Ammon's horn (tissue), 1 donor: ENCODE data around the gene MLST8.

Source experiments
- DNase-seq: peaks from one replicate; pipeline ENCODE4 v3.0.0-alpha.2; 2016; ENCODE audit warnings: low spot score

The MLST8 gene

DNA sequence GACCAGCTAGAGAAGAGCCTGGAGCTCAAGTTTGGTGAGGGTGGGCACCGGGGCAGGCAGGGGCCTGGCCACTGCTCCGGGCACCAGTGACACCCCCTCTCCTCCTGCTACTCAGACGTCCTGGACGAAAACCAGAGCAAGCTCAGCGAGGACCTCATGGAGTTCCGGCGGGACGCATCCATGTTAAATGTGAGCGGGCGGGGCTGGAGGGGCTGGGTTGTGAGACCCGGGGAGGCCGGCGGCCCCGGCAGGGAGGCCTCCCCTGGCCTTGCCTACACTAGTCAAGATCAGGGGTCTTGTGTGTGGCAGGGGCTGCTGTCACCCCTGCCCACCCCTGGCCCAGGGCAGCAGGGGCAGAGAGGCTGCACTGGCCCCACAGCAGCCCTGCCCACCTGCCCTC is 31.9 kb upstream of the MLST8 start:
- DNase-seq = no peak

DNA sequence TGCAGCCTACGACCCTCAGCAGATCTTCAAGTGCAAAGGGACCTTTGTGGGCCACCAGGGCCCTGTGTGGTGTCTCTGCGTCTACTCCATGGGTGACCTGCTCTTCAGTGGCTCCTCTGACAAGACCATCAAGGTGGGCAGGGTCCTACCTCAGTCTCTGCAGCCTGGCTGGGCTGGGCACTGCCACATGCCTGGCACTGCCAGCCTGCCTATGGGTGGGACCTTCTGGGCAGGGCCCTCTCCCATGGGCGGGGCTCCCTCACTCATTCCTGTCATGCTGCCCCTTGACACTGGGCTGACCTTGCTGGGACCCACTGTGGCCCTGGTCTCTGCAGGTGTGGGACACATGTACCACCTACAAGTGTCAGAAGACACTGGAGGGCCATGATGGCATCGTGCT is 31.3 kb upstream of the MLST8 start:
- no peak for DNase-seq

DNA sequence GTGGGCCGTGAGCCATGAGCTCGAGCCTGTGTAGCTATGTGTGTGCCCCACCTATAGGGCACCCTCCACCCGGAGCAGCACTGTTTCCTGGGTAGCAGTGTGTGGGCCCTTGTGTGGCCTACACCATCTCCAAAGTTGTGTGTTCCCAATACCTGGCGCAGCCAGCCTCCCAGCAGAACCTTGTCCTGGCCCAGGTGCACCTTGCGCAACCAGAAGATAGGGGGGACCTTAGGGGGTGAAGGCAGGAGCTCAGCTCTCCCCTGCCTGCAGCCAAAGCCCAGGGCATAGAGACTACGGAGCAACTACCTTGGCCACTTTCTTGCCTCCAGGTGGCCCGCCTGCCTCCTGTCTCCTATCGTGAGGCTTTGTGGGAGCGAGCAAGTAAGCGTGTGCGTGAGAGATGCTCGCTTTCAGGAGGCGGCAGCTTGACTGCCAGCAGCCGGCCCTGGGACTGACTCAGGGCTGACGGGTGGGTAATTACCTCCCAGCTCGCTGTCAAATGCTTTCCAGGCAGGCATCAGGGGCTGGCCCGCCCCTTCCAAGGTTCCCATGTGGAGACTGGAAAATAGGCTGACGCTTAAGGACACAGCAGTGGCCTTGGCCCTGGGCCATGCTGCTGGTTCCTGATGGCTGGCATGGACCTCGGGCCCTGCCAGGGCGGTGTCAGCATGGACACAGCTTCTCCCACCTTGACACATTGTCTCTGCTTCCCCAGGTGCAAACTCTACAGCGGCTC is 30.7 kb upstream of the MLST8 start:
- DNase-seq = no peak

DNA sequence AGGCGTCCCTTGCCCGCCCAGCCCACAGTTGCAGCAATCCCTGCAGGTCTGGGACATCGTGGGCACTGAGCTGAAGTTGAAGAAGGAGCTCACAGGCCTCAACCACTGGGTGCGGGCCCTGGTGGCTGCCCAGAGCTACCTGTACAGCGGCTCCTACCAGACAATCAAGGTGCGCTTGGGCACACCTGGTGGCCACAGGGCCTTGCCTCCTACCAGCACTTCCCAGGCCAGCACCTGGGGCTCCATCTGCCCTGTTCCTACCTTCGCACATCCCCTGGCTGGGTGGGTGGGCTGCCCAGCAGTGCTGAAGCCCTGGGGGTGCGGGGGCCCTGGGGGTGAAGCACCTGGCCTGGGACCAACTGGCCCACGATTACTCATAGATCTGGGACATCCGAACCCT is 29.8 kb upstream of the MLST8 start:
- DNase-seq = no peak

DNA sequence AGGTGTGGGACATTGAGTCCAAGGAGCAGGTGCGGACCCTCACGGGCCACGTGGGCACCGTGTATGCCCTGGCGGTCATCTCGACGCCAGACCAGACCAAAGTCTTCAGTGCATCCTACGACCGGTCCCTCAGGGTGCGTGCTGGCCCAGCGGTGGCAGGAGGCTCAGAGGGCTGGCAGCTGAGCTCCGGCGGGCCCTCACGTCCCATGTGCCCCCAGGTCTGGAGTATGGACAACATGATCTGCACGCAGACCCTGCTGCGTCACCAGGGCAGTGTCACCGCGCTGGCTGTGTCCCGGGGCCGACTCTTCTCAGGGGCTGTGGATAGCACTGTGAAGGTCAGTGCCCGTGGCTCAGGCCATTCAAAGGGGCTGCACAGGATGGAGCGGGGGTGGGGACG is 29.2 kb upstream of the MLST8 start:
- DNase-seq = no peak

DNA sequence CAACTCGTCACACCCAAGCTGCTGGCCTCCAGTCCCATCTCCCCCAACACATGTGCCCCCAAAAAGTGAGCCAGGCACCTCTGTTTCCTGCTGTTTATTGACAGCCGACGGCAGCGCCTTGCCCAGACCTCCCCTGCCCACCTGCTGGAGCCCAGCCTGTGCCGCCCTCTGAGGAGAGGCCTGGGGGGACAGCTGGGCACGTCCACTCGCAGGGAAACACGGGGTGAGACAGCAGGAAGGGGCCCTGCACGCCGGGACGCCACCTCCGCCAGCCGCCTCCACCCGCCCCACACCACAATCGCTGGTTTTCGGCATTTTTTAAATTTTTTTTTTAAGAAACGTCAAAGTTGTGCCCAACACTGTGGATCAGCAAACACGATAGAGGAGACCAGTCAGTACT is 28.2 kb upstream of the MLST8 start:
- DNase-seq = no peak

DNA sequence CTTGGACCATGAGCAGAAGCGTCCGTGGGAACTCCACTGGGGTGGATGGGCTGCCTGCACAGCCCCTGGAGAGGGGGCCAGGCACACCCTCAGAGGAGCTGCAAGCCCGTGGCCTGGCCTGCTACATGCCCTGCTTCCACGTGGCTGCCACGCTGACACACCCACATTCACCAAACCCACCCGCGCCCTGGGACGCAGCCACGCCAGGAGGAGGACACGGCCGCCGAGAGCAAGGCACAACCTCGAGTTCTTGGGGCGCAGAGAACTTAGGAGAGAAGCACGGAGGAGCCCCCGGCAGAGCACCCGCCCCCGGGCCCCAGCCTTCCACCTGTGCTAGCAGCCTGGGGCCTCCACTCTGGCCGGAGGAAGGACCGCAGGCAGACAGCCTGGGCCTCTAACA is 27.7 kb upstream of the MLST8 start:
- no peak for DNase-seq

DNA sequence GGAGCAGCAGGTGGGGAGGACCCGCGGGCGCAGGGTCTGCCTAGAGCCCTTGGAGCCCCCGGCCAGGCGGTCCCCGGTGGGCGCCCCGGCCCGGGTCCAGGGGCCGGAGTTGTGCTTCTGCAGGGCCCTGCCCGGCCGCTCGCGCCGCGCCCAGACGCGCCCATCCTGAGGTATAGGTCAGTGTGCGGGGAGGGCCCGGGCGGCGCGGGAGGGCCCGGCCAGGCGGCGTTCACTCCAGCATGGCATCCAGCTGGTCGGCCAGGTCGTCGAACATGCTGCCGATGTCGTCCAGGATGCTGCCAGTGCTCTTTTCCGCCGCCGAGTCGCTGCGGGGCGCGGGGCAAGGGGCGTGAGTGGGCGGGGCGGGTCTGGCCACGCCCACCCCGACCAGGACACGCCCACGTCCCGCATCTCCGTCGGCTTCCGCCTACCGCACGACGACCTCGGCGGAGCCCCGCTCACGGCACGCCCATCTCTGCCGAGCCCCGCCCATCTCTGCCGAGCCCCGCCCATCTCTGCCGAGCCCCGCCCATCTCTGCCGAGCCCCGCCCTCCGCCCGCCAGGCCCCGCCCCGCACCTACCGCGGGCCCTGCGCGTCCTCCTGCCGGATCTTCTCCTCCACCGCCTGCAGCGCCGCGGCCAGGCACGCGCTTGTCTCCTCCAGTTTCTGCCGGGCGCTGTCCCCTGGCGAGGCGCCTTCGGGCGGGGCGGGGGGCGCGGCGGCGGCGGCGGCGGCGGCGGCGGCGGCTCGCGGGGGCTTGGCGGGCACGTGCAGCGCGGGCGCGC is 26.7 kb upstream of the MLST8 start:
- DNase-seq = no peak

DNA sequence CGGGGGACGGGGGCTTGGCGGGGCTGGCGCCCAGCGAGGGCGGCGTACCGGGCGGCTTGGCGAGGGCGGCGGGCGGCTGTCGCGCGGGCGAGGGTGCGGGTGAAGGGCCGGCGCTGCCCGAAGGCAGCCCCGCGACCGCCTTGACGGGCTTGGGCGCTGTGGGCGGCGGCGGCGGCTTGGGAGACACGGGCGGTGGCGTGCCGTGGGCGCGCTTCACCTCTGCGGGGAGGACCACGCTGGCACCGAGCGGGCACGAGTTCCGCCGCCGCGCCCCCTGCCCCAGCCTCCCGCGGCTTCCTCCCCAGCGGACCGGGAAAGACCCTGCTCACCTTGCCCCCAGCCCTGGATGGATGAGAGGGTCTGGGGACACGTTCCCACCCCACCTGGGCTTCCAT is 26.1 kb upstream of the MLST8 start:
- DNase-seq = no peak

DNA sequence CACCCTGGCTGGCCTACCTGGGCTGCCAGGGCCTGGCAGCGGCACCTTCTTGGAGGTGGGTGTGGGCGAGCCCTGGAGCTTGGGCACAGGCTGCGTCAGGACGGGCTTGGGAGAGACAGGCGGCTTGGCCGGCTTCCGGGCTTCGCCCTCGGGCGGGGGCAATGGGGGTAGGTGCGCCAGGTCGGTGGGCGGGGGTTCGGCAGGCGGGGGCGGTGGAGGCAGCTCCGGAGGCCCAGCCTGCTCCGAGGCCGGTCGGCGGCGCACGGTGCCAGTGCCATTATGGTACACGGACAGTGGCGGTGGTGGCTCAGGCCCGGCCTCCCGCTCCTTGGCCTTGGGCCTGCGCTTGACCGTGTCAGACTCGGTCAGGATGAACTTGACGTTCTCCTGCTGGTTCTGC is 25.7 kb upstream of the MLST8 start:
- DNase-seq = no peak

DNA sequence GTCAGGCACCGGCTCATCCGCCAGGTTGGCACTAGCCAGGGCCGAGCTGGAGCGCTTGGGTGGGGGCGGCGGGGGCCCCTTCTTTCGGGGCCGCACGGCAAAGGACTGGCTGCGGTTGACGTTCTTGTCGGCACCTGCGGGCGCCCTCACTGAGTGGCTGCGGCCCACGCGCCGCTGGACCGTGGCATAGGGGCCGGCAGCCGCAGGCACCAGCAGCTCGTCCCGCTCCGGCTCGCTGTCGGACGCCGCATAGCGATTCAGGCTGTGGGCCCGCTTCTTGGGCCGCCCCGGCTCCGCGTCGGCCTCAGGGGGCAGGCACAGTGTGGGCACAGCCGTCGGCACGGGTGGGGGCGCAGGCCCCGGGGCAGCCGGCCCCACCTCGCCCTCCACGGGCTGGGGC is 24.8 kb upstream of the MLST8 start:
- no peak for DNase-seq

DNA sequence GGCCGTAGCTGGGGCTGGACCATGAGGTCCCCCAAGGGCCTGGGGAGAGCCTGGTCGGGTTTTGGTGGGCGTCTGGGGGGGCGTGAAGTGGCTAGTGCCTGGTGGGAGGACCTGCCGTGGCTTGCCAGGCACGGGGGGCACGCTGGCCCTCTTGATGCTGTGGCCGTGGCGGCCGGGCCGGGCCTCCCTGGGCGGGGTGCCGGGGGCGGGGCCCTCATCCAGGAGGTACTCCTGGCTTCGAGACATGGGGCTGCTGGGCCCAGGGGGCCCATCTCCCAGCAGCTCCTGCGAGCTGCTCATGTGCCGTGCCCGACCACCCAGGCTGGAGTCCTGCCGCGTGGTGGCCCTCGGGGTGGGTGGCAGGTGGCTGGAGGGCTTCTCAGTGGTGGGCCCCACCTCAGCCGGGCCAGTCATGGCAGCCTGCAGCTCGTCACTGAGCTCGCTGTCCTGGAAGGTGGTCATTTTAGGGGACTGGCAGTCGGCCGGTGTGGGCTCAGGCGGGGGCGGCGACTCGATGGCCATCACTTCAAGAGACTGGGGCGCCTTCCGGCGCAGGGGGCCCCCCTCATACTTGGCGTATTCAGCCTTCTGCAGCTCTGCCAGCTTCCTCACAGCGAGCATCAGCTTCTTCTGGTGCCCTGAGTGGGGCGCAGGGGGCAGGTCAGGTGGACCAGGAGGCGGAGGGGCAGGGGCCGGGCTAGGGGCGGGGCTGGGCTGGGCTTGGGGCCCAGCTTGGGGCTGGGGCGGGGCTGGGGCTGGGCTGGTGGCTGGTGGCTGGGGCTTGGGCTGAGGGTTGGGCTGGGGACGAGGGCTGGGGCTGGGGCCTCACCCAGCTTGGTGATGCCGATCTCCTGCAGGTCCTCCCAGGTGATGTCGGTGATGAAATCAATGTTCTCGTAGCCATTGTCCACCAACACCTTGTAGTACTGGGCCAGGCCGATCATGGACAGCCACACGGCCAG is 24.0 kb upstream of the MLST8 start:
- no peak for DNase-seq

DNA sequence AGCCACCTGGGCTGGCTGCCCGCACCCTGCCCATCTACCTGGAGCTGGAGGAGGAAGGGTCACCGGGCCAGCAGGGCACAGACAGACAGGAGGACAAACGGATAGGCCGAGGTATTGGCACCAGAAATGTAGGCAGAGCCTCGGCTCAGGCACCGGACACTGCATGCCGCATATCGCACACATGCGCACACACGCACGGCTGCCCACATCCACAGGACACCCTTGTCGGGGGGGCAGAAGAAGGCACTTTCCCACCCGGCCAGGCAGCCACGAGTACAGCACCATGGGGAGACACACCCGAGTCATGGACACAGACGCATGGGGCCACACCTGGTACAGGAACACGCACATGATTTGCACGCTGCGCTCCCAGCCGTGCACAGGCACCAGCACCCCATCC is 23.3 kb upstream of the MLST8 start:
- no peak for DNase-seq

DNA sequence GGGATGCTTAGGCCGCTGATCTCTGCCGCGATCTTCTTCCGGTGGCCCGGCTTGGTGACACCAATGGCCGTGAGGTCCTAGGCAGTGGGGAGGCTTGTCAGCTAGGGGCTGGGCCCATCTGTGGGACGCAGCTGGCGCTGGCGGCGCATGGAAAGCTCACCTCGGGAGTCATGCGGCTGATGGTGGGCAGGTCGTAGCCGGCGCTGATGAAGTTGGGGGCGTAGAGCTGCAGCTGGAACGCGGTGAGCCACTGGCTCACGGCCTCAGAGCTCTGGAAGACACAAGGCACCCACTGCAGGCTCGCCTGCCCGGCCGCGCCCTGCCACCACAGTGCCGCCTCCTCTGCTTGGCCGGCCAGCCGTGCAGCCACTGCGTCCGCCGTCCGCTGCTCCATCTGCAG is 21.6 kb upstream of the MLST8 start:
- no peak for DNase-seq

DNA sequence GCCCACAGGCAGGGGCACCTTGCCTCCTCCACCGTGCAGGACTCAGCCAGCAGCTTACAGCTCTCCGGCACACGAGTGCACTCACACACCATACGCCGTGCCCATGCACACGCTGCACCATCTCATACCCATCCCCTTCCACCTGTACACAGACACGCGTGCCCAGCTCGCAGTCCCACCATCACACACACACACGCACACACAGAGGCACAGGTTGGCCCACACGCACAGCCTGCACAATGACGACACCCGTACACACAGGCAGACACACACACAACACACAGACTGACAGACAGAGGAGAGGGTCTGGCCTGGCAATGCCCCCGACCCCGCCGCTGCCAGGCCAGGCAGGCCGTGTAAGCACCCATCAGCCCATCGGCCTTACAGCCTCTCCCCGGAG is 20.9 kb upstream of the MLST8 start:
- no peak for DNase-seq

DNA sequence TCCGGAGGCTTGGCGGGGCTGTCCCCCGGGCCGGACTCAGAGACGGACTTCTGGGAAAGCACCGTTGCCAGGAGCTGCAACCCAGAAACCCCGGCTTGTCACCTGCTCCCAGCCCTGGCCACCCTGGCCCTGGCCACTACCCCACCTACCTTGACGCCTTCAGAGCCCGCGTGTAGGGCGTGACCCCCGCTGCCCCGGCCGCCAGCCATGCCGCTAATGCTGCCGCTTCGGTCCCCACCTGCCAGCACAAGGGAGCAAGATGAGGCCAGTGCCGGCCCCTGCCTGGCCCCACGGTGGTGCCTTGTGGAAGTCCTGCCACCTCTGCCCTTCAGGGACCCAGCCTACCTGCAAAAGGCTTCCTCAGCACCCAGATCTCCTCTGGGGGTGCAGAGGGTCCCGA is 20.3 kb upstream of the MLST8 start:
- no peak for DNase-seq

DNA sequence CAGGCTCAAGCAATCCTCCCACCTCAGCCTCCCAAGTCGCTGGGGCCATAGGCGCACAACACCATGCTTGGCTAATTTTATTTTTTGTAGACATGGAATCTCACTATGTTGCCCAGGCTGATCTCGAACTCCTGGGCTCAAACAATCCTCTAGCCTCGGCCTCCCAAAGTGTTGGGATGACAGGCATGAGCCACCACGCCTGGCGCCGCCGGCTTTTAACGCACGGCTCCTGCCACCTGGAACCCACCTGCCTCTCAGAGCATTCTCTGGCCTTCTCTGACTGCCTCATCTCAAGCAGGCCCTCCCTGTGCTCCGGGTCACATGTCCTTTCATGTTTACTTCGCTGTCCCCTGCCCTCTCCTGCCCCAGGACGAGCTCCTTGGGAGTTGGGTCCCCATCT is 19.2 kb upstream of the MLST8 start:
- no peak for DNase-seq

DNA sequence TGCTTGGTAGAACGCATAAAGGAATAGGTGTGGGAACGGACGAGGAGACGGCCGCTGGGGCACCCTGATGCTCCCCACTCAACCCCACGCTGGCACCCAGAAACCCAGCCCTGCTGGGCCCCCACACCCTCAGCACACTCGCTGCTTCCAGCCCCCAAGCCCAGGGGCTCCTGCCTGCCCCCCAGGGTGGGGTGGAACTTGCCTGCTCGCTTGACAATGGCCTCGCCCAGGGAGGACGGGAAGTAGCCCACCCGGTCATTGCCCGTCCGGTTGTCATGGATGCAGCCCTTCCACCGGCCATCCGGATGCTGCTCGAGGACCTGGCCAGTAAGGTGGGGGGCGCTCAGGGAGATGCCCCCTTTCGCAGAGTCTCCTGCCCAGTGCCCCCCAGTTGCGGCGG is 18.7 kb upstream of the MLST8 start:
- no peak for DNase-seq

DNA sequence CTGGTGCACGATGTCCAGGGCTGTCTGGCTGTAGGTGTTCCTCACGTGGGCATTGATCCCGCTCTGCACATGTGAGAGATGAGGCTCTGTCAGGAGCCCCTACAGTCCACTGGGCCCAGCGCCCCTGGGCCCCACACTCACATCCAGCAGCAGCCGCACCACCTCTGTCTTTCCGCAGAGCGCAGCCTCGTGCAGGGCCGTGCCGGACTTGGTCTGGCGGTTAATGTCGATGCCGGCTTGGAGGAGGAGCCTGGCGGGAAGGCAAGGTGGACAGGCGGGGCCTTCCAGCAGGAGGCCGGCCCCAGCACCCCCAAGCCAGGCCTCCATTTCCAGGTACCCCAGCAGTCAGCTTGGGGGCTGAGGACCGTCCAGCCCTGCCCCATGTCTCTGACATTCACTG is 18.0 kb upstream of the MLST8 start:
- no peak for DNase-seq

DNA sequence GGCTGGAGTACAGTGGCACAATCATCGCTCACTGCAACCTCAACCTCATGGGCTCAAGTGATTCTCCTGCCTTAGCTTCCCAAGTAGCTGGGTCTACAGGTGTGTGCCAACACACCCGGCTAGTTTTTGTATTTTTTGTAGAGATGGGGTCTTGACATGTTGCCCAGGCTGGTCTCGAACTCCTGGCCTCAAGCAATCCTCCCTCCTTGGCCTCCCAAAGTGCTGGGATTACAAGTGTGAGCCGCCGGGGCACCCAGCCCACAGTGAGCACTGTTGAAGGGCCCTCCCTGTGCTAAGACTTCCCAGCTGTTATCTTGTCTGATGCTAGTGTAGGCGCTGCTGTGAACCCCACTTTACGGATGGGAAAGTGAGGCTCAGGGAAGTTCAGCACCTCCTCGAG is 16.9 kb upstream of the MLST8 start:
- DNase-seq = no peak

DNA sequence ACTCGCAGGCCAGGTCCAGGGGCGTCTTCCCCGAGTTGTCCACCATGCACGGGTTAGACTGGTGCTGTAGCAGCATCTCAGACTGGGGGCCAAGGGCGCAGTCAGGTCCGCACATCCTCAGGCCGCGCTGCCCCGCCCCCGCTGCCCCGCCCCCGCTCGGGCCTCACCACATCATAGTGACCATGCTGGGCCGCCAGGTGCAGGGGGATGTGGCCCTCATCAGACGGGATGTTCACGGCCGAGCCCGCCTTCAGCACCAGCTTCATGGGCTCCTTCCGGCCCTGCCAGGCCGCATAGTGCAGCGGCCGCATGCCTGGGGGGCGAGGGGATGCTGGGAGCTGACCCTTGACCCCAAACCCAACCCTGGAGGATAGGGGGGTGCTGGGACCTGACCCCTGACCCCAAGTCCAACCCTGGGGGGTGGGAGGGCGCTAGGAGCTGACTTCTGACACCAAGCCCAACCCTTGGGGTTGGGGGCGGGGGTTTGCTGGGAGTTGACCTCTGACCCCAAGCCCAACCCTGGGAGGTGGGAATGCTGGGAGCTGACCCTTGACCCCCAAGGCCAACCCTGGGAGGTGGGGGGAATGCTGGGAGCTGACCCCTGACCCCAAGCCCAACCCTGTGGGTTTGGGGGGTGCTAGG is 15.9 kb upstream of the MLST8 start:
- no peak for DNase-seq

DNA sequence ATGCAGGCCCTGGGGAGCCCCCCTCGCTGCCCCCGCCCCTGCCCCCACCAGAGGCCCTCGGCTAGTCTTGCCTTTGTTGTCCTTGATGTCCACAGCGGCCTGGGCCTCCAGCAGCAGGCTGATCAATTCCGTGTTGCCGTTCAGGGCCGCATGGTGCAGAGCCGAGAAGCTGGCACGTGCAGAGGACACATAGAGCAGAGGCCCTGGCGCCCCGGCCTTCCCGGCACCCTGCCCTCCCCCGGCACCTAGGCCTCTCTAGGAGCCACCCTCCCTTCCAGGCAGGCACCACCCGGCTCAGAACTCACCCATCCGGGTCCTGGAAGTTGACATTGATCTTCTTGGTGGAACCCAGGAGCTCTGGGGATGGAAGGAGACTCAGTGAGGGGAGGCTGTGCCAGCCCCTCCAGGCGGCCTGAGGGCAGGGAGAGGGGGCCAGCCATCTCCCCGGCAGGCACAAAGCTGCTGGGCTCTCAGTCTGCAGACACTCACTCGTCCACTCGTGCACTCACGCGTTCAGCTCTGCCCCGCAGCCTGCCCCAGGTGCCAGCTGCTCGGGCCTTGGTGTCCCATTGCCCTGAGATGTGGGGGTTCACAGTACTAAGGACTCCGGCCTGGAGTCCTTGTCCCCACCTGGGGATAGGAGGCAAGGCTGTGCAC is 15.1 kb upstream of the MLST8 start:
- DNase-seq = no peak
